CD14-positive monocyte (primary cell): ENCODE data around the gene HNRNPLL. TPM values are rescaled to one million over a fixed set of nuclear protein-coding genes. Genes with fewer than 3 reads are reported as not detected.

Experiments used
- DNase-seq, 3 donors: peaks; one replicate each; pipeline ENCODE4 v3.0.0-alpha.2; 2011 to 2022
- H2AFZ ChIP-seq: 2 replicates; pipeline ENCODE4 v1.6.0; 2012; ENCODE audit warnings: mild to moderate bottlenecking, low read depth, low read length, inconsistent platforms; ENCODE audit not compliant: insufficient read depth, poor library complexity, severe bottlenecking
- H3K27ac ChIP-seq, 2 donors: 1 replicate in 1 of 2; 2 replicates in 1 of 2; pipeline ENCODE4 v1.5.1; 2012 to 2013; ENCODE audit warnings: low read length in 2 of 2, control low read depth in 1 of 2, inconsistent platforms in 1 of 2, low read depth in 1 of 2, mild to moderate bottlenecking in 1 of 2
- H3K27me3 ChIP-seq, 2 donors: one replicate each; pipeline versions ENCODE4 v1.6.0 to v1.6.1; 2011 to 2013; ENCODE audit warnings: low read length in 2 of 2; ENCODE audit not compliant: control insufficient read depth in 2 of 2, insufficient read depth in 2 of 2
- H3K36me3 ChIP-seq, 2 donors: replicated peaks in 1 of 2; 1 replicate in 1 of 2; 2 replicates in 1 of 2; pipeline versions ENCODE4 v1.5.1 to v1.6.1; 2012 to 2013; ENCODE audit warnings: low read length in 2 of 2, control low read depth in 1 of 2, inconsistent platforms in 1 of 2, mild to moderate bottlenecking in 1 of 2; ENCODE audit not compliant: insufficient read depth in 2 of 2, control insufficient read depth in 1 of 2
- H3K4me1 ChIP-seq, 2 donors: 1 replicate in 1 of 2; 2 replicates in 1 of 2; pipeline versions ENCODE4 v1.5.1 to v1.6.1; 2012 to 2013; ENCODE audit warnings: low read length in 2 of 2, control low read depth in 1 of 2, inconsistent platforms in 1 of 2, mild to moderate bottlenecking in 1 of 2, moderate library complexity in 1 of 2; ENCODE audit not compliant: insufficient read depth in 2 of 2, control insufficient read depth in 1 of 2
- H3K4me2 ChIP-seq: replicated peaks from 2 replicates; pipeline ENCODE3; 2012; ENCODE audit warnings: low read length, moderate library complexity, mild to moderate bottlenecking; ENCODE audit not compliant: poor library complexity, severe bottlenecking; ENCODE audit errors: extremely low read depth
- H3K4me3 ChIP-seq, 3 experiments: fragments of 200-600 bp in 1 of 3; sonication (generic) in 1 of 3; replicated peaks in 1 of 3; 1 replicate in 2 of 3; 2 replicates in 1 of 3; pipeline ENCODE4 v1.5.1; 2011 to 2013; ENCODE audit warnings: low read length in 3 of 3, mild to moderate bottlenecking in 3 of 3, control low read depth in 2 of 3, low read depth in 2 of 3, inconsistent platforms in 1 of 3, moderate library complexity in 1 of 3
- H3K79me2 ChIP-seq: 2 replicates; pipeline ENCODE4 v1.6.0; 2012; ENCODE audit warnings: mild to moderate bottlenecking, control low read depth, inconsistent platforms, low read length, moderate library complexity; ENCODE audit not compliant: insufficient read depth
- H3K9ac ChIP-seq: 2 replicates; pipeline ENCODE4 v1.6.0; 2017; ENCODE audit warnings: low read length, mild to moderate bottlenecking; ENCODE audit not compliant: insufficient read depth, poor library complexity, severe bottlenecking
- H3K9me3 ChIP-seq, 2 donors: replicated peaks in 1 of 2; 1 replicate in 1 of 2; 2 replicates in 1 of 2; pipeline versions ENCODE4 v1.5.1 to v1.6.1; 2012 to 2013; ENCODE audit warnings: low read length in 2 of 2, control low read depth in 1 of 2; ENCODE audit not compliant: control insufficient read depth in 1 of 2, insufficient read depth in 1 of 2
- H4K20me1 ChIP-seq: 2 replicates; pipeline ENCODE4 v1.6.0; 2012; ENCODE audit warnings: mild to moderate bottlenecking, low read length, control low read depth, moderate library complexity; ENCODE audit not compliant: insufficient read depth
- H3K27ac Mint-ChIP-seq, 7 donors: one replicate each; pipeline ENCODE4 v1.8.0; 2020; ENCODE audit warnings: mild to moderate bottlenecking in 7 of 7, mixed read lengths in 7 of 7, moderate library complexity in 6 of 7, inconsistent platforms in 2 of 7
- H3K27me3 Mint-ChIP-seq, 3 donors: one replicate each; pipeline ENCODE4 v1.8.0; 2021 to 2022; ENCODE audit warnings: low read depth in 3 of 3, mild to moderate bottlenecking in 3 of 3, mixed read lengths in 3 of 3, moderate library complexity in 3 of 3, inconsistent platforms in 1 of 3
- H3K36me3 Mint-ChIP-seq, 2 donors: one replicate each; pipeline ENCODE4 v1.8.0; 2020; ENCODE audit warnings: mixed read lengths in 2 of 2, inconsistent platforms in 1 of 2, mild to moderate bottlenecking in 1 of 2
- H3K4me1 Mint-ChIP-seq: one replicate; pipeline ENCODE4 v1.8.0; 2020; ENCODE audit warnings: mild to moderate bottlenecking, mixed read lengths
- H3K4me3 Mint-ChIP-seq, 2 donors: one replicate each; pipeline ENCODE4 v1.8.0; 2020; ENCODE audit warnings: mild to moderate bottlenecking in 2 of 2, mixed read lengths in 2 of 2, moderate library complexity in 1 of 2
- H3K9me3 Mint-ChIP-seq, 7 donors: one replicate each; pipeline ENCODE4 v1.8.0; 2020 to 2022; ENCODE audit warnings: mixed read lengths in 7 of 7, mild to moderate bottlenecking in 6 of 7, moderate library complexity in 6 of 7, inconsistent platforms in 2 of 7
- CTCF ChIP-seq: fragments of 200-600 bp; IDR thresholded peaks from one replicate; pipeline ENCODE4 v1.8.0; 2022; ENCODE audit warnings: antibody characterized with exemption, mild to moderate bottlenecking
- WGBS: methylation state at CpG from one replicate; pipeline ENCODE4 v1.1.5; 2013; ENCODE audit warnings: missing lambda C conversion rate; ENCODE audit not compliant: insufficient coverage; 5-methylcytosine and 5-hydroxymethylcytosine counted together
- intact Hi-C, 2 donors: fragments of 100-400 bp; cut with micrococcal nuclease; formaldehyde crosslinking; loops; one replicate each; pipeline versions ENCODE4 v1.15.0 to v1.15.1; 2023
- polyA plus RNA-seq, 3 donors: library from polyadenylated mRNA; depleted of rRNA in 1 of 3; unstranded in 2 of 3; stranded (reverse) in 1 of 3; fragments of 300-500 nt in 2 of 3; fragments of >200 nt in 1 of 3; fragmentation: Illumina TruSeq in 2 of 3; gene quantifications; 1 replicate in 2 of 3; 2 replicates in 1 of 3; pipeline ENCODE4 v1.2.3, GENCODE V29; 2012 to 2021

The HNRNPLL gene
- polyA plus RNA-seq, 3 donors = 12.4 to 16.8 (median 13.8) TPM

GRCh38 chr2:38601463-38602135, 1.1 kb downstream of the HNRNPLL start:
- peaks cover 0 to 3% (median 3%) of the 10 kb centered on the region in 3 donors for H3K27me3 Mint-ChIP-seq
- H3K36me3 Mint-ChIP-seq = peaks cover 0 to 7% of the 10 kb centered on the region in 2 donors
- peak overlapping the region; percentile 91 for H3K4me2 ChIP-seq
- no peak for TF ChIP-seq CTCF
- H3K4me3 ChIP-seq = peak overlapping the region; percentile 63 to 89 (median 87)
- intact Hi-C loops = loop anchor here (5.0 kb wide), 2 partner anchors 61 to 66 kb away; partner anchors contain the start of gene GALM (in 1 of the 2)
- H3K27ac ChIP-seq = peak overlapping the region; percentile 25 to 79
- DNase-seq = no peak
- peaks cover 63% of the 10 kb centered on the region for H3K79me2 ChIP-seq
- peak overlapping the region in 6 of 7 donors; percentile 9 to 89 (median 82) for H3K27ac Mint-ChIP-seq
- H3K4me1 ChIP-seq = peaks cover 45 to 71% of the 10 kb centered on the region in 2 donors
- H4K20me1 ChIP-seq = peaks cover 44% of the 10 kb centered on the region
- peaks cover 59% of the 10 kb centered on the region for H3K4me1 Mint-ChIP-seq
- no peaks in the 10 kb centered on the region for H3K9me3 ChIP-seq
- peak overlapping the region; percentile 85 for H3K9ac ChIP-seq
- peak overlapping the region; percentile 88 for H2AFZ ChIP-seq
- H3K27me3 ChIP-seq = no peaks in the 10 kb centered on the region
- 2% methylated on average over 21 of the region's 25 CpGs for WGBS
- H3K36me3 ChIP-seq = no peaks in the 10 kb centered on the region
- H3K4me3 Mint-ChIP-seq = peak overlapping the region; percentile 87 to 91
- no peaks in the 10 kb centered on the region for H3K9me3 Mint-ChIP-seq

- peaks cover 69% of the 10 kb centered on the region for H3K79me2 ChIP-seq
- H3K4me1 ChIP-seq = peaks cover 51 to 77% of the 10 kb centered on the region in 2 donors
- peak overlapping the region; percentile 91 for H3K4me2 ChIP-seq
- intact Hi-C loops = loop anchor here (5.0 kb wide), 2 partner anchors 61 to 66 kb away; partner anchors contain the start of gene GALM (in 1 of the 2)
- Mint-ChIP-seq H3K9me3 (no peaks in the 10 kb centered on the region), H3K4me3 (peak overlapping the region; percentile 60 to 91), H3K27ac (peak overlapping the region in 2 of 7 donors; percentile 15 to 73), H3K36me3 (peaks cover 0 to 7% of the 10 kb centered on the region in 2 donors), H3K4me1 (peaks cover 65% of the 10 kb centered on the region), H3K27me3 (peaks cover 0 to 3% (median 1%) of the 10 kb centered on the region in 3 donors)
- no peak for DNase-seq
- no peak for TF ChIP-seq CTCF
- no peaks in the 10 kb centered on the region for H3K36me3 ChIP-seq
- no peak overlapping the region for H2AFZ ChIP-seq
- H3K9ac ChIP-seq = peak overlapping the region; percentile 85
- peak overlapping the region; percentile 63 to 89 (median 87) for H3K4me3 ChIP-seq
- 54% methylated on average over 5 of the region's 9 CpGs for WGBS
- H3K9me3 ChIP-seq = no peaks in the 10 kb centered on the region
- peak overlapping the region in 1 of 2 donors; percentile 26 for H3K27ac ChIP-seq
- no peaks in the 10 kb centered on the region for H3K27me3 ChIP-seq
- H4K20me1 ChIP-seq = peaks cover 48% of the 10 kb centered on the region
These were observed 1.7 kb downstream of the HNRNPLL start for GRCh38 chr2:38600921-38601455.
